DMS53 treated with DMSO at 0.1 percent for 48 hours (cell line): Measurements from ENCODE around the gene MNT.

Experiments used
- DNase-seq: peaks from one replicate; lab custom pipeline; 2025; ENCODE audit not compliant: unreplicated experiment; lab: John Stamatoyannopoulos, UW

The MNT gene

DNA sequence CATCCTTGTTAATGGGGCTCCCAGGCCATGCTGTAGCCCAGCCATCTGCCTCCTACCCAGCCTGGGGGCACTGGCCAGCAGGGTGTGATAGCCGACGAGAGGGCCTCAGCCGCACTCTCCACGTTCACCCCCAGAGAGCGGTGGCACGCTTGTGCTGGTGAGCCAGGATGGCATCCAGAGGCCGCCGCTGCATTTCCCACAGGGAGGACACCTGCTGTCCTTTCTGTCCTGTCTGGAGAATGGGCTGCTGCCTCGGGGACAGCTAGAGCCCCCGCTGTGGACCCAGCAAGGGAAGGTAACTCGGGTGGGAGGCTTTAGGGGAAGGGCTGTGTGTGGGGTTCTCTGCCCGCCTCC lies 36.1 kb downstream of the MNT start:
- DNase-seq = no peak

DNA sequence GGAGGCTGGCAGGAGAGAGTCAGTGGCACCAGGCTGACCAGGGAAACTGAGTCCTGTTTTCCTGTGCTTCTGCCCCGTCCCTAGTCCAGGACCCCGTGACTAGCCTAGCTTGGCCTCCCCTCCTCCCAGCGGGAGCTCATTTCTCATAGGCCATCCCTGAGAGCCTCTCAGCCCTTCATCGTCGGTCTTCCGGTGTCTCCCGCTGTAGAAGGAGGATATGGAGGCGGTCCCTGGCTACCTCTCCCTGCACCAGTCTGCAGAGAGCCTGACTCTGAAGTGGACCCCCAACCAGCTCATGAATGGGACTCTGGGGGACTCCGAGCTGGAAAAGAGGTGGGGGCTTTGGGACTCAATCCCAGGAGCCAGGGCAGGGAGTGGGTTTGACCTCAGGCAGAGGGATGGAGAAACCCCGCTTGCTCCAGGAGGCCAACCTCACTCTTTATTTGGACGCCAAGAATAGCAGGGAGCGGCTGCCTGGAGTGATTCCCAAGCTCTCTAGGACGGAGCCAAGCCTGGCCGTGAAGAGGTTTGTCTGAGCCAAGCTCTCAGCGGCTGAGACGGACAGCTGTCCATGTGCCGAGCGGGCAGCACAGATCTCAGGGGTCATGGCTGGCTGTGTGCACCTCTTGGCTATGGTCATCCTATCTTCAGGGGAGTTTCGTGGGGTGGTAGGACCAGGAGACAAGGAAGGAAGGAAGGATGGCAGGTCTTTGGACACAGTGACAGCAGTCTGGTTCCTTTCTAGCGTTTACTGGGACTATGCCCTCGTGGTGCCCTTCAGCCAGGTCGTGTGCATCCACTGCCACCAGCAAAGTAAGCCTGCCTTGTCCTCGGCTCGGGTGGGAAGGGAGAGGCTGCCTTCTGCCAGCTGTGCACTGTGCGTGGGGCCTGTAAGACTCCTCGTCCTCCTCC lies 36.8 kb downstream of the MNT start:
- no peak for DNase-seq

DNA sequence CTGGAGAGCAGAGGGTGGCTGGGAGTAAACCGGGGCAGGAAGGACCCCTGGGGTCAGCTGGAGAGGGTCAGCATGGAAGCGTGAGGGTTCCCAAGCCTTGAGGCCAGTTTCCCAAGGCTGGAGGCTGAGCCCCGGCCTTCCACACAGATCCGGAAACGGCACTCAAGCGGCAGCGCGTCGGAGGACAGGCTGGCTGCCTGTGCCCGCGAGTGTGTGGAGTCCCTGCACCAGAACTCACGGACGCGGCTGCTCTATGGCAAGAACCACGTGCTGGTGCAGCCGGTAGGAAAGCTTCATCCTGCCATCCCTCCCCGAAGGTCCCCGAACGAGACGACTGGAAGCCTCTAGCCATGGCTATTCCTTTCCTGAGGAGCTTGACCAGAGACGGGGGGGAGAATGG lies 37.5 kb downstream of the MNT start:
- no peak for DNase-seq

DNA sequence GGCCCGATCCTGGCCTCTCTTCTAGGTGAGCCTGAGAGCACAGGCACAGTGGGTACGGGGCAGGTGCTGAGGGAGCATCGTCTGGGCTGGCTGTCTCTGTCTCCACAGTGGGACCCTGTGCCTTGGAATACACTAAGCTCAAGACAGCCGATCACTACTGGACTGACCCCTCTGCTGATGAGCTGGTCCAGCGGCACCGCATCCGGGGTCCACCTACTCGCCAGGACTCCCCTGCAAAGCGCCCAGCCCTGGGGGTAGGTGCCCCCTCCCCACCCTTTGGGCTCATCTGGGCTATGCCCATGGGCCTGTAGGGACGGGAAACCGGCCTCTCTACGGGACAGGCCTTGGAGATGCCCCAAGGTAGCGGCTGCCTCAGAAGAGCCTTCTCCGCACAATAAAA lies 38.0 kb downstream of the MNT start:
- no peak for DNase-seq

DNA sequence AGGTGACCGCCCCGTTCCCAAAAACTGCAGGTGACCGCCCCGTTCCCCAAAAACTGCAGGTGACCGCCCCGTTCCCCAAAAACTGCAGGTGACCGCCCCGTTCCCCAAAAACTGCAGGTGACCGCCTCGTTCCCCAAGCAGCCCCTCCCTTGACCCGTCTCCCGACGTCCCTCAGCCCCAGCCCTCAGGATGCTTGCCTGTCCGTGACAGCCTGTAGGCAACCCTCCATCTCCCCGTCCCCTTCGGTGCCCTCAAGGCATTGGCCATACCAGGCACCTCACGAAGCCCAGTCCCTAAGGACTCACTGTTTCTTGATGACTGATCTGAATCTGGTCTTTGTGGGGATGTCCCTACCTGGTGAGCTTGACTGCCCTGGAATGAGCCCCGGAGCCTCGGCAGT lies 38.4 kb downstream of the MNT start:
- no peak for DNase-seq

DNA sequence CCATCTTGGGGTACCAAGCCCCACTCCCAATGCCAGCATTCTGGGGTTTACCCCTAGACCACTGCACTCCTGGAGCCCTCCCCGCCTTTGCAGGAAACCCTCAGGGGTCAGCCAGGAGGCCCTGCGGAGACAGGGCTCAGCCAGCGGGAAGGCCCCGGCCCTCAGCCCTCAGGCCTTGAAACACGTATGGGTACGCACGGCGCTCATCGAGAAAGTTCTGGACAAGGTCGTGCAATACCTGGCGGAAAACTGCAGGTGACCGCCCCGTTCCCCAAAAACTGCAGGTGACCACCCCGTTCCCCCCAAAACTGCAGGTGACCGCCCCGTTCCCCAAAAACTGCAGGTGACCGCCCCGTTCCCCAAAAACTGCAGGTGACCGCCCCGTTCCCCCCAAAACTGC lies 38.8 kb downstream of the MNT start:
- DNase-seq = no peak

DNA sequence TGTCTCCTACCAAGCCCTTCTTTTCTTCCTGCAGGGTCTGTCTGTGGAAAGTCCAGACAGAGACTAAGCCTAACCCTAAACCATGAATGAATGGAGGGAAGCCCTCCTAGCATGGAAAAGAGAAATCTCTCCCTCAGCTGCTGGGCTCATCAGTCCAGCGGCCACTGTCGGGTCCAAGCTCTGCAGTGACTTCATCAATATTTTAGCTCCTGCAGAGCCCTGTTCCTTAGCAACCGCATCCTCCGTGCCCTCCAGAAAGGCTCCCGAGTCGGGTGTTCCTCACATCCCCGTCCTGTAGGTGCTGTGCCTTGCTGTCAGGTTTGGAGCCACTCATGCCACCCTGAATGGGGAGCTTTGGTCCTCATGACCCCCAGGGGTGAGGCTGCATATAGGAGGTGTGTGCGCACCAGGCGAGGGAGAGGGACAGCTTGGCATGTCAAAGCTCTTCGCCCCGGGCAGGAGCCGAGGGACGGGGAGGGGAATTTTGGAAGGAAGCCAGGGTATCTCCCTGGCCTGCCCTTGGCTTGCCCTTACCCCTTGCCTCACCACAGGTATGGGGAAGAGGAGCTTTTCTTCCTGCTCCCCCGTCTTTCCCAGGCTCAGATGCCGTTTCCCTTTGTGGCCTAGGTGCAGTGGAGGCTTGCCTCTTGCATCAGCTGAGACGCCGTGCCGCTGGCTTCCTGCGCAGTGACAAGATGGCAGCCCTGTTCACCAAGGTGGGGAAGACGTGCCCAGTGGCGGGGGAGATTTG lies 39.7 kb downstream of the MNT start:
- no peak for DNase-seq

DNA sequence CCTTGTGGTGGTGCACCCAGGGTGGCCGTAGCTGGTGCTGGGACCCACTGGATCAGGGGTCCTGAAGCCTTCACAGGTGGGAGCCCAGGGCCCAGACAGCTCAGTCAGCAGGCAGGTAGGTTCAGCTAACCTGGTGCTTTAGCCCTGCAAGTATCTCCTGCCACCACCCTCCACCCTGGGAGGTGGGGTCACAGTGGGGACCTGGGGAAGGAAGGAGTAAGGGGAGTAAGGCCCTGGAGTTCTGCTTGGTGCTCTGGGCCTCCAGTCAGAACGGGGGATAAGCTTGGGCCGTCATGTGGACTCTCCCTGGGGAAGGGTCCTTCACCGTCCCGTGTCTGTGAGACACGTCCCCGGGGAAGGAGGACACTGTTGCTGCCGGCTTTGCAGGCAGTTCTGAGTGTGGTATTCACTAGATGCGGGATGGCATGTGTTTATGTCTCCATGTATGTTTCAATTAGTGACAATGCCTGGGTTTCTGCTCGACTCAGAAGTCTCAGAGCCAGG lies 42.9 kb downstream of the MNT start:
- DNase-seq = no peak

DNA sequence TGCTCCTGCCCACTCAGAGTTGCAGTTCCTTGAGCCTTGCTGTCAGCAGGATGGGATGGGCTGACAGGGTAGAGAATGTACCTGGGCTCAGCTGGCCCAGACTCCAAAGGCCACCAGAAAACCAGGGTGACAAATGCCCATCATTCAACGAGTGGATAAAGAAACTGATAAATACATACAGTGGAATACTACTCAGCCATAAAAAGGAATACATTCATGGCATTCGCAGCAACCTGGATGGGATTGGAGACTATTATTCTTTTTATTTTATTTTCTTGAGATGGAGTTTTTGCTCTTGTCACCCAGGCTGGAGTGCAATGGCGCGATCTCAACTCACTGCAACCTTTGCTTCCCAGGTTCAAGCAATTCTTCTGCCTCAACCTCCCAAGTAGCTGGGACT lies 43.6 kb downstream of the MNT start:
- DNase-seq = no peak

DNA sequence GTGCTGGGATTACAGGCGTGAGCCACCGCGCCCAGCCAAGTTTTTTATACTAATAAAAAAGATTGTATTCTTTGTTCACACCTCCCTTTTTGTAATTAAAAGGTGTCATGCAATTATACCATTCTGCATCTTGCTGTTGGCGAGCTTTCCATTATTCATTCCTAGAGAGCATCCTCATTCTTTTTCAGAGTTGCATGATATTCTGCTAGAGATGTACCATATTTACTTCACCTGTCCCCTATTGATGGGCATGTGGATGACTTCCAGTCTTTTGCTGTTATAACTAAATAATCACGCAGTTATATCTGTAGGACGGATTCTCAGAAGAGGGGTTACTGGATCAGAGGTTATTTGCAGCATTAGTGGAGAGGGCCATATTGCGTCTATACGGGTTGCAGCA lies 46.5 kb downstream of the MNT start:
- DNase-seq = no peak

DNA sequence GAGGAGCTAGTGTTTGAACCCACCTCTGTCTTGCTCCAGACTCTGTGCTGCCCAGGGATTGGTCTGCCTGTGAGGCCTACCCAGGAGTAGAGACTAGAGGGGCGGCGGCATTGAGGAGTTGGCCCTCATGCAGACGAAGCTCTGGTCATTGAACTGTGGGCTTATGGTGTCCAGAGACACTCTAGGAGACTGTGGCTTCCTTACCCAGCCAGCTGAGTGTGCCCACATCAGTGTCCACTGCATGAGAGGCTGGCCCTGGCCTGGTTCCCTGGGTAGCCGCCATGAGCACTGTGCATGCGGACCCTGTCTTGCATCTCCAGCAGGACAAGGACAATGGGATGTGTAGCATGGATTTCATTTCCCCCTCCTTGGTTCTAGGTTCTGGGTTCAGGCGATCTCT lies 49.6 kb downstream of the MNT start:
- DNase-seq = no peak

DNA sequence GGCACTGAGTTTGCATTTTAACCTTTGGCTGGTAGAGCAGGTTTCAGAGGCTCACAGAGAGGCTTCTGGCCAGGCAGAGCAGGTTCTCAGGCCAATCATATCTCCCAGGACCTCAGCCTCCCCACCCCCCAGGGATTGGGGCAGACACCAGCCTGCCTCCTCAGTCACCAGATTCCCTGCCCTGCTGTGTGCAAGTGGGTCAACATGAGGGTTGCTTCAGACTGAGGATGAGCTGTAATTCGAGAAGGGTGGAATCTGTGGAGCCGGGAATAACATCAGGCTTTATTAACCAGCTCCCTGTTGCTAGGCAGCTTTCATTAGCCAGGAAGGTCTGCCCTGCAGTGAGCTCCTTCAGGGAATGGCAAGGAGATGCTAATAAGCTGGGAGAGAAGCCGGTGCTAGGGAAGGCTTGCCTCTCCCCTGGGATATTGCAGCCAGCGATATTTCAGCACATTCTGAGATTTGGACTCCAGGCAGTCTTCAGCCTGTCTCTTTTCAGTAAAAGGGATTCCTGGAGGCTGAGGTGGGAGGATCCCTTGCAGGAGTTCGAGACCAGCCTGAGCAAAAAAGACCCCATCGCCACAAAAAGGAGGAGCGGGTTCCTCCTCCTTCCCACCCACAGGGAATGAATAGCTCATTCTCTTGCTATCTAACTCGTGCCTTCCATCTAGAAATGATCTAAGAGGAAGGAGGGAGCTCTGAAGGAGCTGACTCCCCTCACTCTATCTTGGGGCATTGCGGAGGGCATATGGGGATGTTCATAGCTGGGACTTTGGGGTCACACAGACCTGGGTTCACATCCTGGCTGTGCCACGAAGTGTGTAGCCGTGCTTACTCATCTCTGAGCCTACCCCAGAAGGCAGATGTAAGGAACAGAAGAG lies 52.8 kb downstream of the MNT start:
- peak; percentile 83 for DNase-seq

DNA sequence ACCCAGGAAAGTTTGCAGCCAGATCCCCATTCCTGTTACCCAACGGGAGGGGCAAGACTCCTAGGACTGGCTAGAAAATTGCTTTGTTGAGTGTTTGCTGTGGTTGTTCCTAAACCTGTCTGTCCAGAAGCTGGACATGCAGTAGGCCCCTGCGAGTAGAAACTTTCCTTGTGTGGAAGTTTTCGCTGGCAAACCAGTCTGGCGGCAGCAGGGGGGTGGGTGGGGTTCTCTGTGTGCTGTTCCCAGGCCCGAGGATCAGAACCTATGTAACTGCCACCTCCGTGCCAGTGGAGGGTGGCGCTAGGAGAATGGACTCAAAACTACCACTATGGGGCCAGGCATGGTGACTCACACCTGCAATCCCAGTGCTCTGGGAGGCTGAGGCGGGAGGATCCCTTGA lies 54.4 kb downstream of the MNT start:
- no peak for DNase-seq

DNA sequence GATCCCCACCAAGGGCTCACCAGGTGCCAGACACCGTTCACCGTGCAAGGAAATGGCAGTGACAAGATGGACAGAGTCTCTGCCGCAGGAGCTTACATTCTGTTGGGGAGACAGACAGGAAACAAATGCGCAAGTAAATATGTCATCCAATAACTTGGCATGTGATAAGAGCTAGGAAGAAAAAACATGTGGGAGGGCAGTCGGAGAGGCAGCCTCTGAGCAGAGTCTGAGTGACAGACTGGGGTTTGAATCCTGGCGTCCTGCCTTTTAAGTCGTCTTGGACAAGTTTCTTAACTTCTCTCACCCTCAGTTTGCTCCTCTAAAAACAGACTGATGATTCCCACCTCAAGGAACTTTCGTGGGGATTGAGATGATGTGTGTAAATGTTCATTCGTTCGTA lies 56.3 kb downstream of the MNT start:
- DNase-seq = no peak

DNA sequence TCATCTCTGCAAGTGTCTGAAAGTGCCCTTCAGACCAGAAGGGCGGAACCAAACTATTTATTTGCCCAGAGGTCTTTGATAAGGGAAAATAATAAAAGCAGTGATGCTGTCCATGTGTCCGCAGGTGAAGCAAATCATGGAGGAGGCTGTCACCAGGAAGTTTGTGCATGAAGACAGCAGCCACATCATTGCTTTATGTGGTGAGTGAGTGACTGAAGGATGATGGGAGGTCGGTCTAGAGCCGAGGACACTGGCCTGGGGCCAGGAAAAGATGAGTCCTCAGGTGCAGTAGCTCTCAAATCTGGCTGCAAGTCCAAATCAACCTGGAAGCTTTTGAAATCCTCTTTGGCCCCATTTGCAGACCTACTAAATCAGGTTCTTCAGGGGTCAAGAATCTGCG lies 57.4 kb downstream of the MNT start:
- no peak for DNase-seq

DNA sequence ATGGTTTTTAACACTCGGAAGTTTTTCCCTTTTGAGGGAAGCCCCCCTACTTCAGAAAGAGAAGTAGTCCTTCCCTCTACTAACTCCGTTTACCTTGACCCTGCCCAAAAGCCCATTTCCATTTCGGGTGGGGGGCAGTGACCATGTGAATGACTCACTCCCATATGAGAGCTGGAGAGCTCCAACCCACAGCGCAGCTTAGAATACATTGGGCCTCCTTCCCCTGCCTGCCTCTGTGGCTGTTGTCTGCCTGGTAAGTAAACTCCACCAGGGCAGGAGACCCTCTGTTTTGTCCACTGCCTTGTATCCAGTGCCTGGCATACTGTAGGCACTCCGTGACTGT lies 62.6 kb downstream of the MNT start:
- DNase-seq = no peak

DNA sequence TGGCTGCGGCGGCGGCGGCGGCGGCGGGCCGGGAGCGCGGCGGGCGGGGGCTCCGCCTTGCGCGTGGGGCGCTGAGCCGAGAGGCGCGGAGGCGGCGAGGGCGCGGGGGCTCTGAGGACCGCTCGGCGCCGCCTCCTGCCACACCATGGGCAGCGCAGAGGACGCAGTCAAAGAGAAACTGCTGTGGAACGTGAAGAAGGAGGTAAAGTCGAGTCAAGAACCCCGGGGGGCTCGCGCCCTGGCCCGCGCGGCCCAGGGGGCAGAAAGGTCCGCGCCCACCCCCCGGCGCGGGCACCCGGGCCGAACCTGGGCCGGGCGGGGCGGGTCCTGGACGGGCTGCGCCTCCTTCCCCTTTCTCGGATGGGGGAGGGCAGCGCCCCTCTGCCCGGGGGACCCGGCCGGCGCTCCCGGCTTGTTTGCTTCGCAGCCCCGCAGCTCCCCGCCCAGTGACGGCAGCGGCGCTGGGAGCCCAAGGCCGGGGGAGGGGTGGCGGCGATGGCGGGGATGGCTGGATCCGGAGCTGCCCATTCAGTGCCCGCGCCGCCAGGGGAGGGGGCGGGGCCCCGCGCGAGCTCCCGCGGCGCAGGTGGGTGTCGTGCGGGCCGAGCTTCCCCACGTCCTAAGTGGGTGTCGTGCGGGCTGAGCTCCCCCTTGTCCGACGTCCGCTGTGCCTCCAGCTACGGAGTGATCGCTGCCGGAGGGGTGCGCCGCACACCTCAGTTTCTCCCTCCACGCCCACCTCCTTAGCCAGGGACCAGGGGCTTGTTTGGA lies 63.1 kb downstream of the MNT start:
- no peak for DNase-seq

DNA sequence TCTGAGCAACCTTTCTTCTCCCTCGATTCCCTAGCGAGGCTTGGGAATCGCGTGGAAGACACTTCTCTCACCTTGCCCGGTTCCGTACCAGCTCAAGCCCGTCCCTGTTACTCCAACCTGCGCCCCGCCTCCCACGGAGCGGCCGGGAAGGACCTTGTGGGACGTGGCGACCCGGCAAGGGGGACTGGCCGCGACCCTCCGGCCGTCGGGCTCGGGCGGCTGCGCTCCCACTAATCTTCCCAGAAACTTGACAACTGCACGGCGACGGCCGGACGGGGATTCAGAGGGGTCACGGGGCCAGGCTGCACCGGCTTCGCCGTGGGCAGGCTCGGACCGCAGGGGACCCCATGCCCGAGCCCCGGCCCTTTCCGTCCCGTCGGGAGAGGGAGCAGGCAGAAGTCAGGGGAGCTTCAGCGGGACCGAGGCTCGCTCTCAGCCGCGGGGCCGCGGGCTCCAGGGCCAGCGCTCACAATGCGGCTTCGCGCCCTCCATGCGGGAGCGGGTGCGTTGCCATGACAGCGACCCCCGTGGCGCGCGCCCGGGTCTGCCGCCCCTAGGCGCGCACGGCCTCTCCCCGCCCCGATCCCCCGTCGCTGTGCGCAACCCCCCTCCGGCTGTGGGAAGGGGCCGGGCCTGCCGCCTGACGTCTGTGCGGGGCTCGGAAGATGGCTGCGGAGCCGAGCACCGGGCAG lies 63.9 kb downstream of the MNT start, which contains the start of gene SGSM2:
SGSM2 (plus strand) TSS at position 650 of the 692 bp plus-strand sequence. CDS start 188 bp downstream, outside the sequence.
- DNase-seq = no peak

DNA sequence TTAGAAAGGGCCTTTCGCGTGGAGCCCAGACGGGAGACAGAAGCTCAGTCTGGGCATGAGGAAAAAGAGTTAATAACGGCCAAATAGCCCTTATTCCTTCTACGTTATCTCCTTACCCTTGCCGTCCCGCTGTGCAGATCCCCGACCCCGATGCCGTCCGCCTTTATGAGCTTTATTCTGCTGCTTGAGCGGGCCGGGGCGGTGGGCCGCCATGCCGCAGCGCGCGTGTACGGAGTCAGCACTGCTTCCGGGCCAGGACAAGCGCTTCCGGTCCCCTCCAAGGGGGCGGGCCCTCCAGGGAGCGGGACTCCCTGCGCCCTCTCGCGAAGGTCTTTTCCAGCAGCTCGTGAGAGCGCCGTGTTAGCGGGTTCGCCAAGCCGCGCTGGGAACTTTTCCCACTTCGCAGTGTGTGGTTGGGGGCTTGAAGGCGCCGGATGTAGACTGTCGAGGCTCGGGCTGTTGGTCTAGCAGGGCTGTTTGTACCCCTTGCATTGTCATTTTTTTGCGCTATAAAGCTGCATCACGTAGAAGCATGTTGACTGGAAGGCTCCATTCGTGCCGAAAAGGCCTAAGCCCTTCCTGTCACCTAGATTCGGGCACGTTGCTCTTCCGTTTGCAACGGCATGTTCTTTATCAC lies 64.5 kb downstream of the MNT start, which contains the start of gene TSR1:
TSR1 (minus strand) TSS at position 243 of the 637 bp plus-strand sequence; CDS start at position 213, 30 bp downstream.
- peak; percentile 76 for DNase-seq
